HepG2 (cell line): ENCODE data around the gene B4GALT5. TPM values are rescaled to one million over a fixed set of nuclear protein-coding genes. Genes with fewer than 3 reads are reported as not detected.

Experiments used
- CCDC6 ChIP-seq: sonication (generic); formaldehyde crosslinking; IDR thresholded peaks from 2 replicates; pipeline ENCODE4 v1.8.1; 2022; ENCODE audit warnings: mild to moderate bottlenecking, missing genetic modification reagents, moderate library complexity
- GABPA ChIP-seq, 2 experiments: IDR thresholded peaks; 2 replicates each; pipeline ENCODE4 v1.6.1; 2011 to 2016; ENCODE audit warnings: low read depth in 2 of 2, low read length in 1 of 2, missing biosample characterization in 1 of 2, missing genetic modification characterization in 1 of 2
- NFIB ChIP-seq: sonication (generic); formaldehyde crosslinking; IDR thresholded peaks from 2 replicates; pipeline ENCODE4 v1.9.0; 2021; ENCODE audit warnings: missing genetic modification reagents, mild to moderate bottlenecking, borderline replicate concordance
- SOX5 ChIP-seq: IDR thresholded peaks from 2 replicates; pipeline ENCODE4 v1.6.1; 2016; ENCODE audit warnings: borderline replicate concordance
- ZNF451 ChIP-seq: sonication (generic); formaldehyde crosslinking; IDR thresholded peaks from 2 replicates; pipeline ENCODE4 v1.5.0; 2020; ENCODE audit warnings: mild to moderate bottlenecking, missing genetic modification reagents
- ZNF558 ChIP-seq: sonication (generic); formaldehyde crosslinking; IDR thresholded peaks from 2 replicates; pipeline ENCODE4 v1.9.0; 2022; ENCODE audit warnings: mild to moderate bottlenecking, missing genetic modification reagents, borderline replicate concordance
- ZNF670 ChIP-seq: sonication (generic); formaldehyde crosslinking; IDR thresholded peaks from 2 replicates; pipeline ENCODE4 v1.8.0; 2022; ENCODE audit warnings: mild to moderate bottlenecking, missing genetic modification reagents, borderline replicate concordance
- ZNF672 ChIP-seq: sonication (generic); formaldehyde crosslinking; IDR thresholded peaks from 2 replicates; pipeline ENCODE4 v1.8.1; 2022; ENCODE audit warnings: missing genetic modification reagents
- polyA plus RNA-seq, 8 experiments: library from polyadenylated mRNA; depleted of rRNA in 3 of 8; stranded (reverse) in 7 of 8; unstranded in 1 of 8; fragments of >200 nt; fragmentation: Illumina TruSeq in 4 of 8; extraction: Trizol in 4 of 8; gene quantifications; 2 replicates each; pipeline versions ENCODE4 v1.2.1 to v1.2.3, GENCODE V29; 2011 to 2016; ENCODE audit warnings: low read depth in 4 of 8, missing spikeins in 1 of 8, mixed read lengths in 1 of 8; ENCODE audit not compliant: insufficient read depth in 1 of 8
- total RNA-seq, 5 experiments: library from RNA; depleted of rRNA; stranded (reverse); fragments of >200 nt; fragmentation: Illumina TruSeq; extraction: Trizol; gene quantifications; 2 replicates each; pipeline ENCODE4 v1.2.3, GENCODE V29; 2016; ENCODE audit warnings: low read depth in 1 of 5
- TF ChIP-seq, protein P1 (sequence below): sonication (generic); formaldehyde crosslinking; IDR thresholded peaks from 2 replicates; pipeline ENCODE4 v1.5.1; 2020; ENCODE audit warnings: mild to moderate bottlenecking, missing genetic modification reagents
- TF ChIP-seq, protein P2 (sequence below): sonication (generic); formaldehyde crosslinking; IDR thresholded peaks from 2 replicates; pipeline ENCODE4 v1.5.0; 2020; ENCODE audit warnings: mild to moderate bottlenecking, missing genetic modification reagents, moderate library complexity
- TF ChIP-seq, protein P3 (sequence below): sonication (generic); formaldehyde crosslinking; IDR thresholded peaks from 2 replicates; pipeline ENCODE4 v1.4.0; 2020; ENCODE audit warnings: missing genetic modification reagents
- TF ChIP-seq, protein P4 (sequence below): sonication (generic); formaldehyde crosslinking; IDR thresholded peaks from 2 replicates; pipeline ENCODE4 v1.9.0; 2022; ENCODE audit warnings: low read depth, missing genetic modification reagents
- TF ChIP-seq, protein P5 (sequence below): sonication (generic); formaldehyde crosslinking; IDR thresholded peaks from 2 replicates; pipeline ENCODE4 v1.8.0; 2022; ENCODE audit warnings: missing genetic modification reagents, mild to moderate bottlenecking, inconsistent platforms, borderline replicate concordance

The B4GALT5 gene
- total and polyA plus RNA-seq, 2 of the 13 experiments (the other 11 are each of a cell fraction or from before 2014, with no cell fraction given) = 27.3 to 30.9 TPM

DNA sequence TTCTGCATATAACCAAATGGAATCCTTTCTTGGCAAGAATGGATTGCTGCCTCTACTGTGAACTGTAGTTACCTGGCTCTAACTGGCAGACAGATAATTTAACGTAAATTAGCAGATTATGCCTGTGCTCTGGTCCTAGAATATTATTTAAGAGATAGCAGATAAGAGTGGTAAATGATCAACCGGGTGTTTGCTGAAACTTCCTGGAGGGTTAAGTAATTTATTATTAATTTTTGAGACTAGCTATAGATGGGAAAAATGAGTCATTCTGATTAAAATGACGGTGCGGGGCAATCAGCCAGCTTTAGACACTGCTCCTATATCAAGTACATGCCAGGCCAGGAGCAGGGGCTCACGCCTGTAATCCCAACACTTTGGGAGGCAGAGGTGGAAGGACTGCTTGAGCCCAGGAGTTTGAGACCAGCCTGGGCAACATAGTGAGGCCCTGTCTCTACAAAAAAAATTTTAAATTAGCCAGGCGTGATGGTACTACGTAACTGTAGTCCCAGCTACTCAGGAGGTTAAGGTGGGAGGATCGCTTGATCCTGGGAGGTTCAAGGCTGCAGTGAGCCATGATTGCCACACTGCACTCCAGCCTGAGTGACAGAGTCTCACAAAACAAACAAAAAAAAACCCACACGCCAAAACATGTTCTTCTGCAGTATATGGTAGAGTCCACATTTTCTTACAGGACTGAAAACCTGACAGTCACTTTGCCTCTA lies 22.6 kb downstream of the B4GALT5 start (continued):
- TF ChIP-seq, protein P1, sequence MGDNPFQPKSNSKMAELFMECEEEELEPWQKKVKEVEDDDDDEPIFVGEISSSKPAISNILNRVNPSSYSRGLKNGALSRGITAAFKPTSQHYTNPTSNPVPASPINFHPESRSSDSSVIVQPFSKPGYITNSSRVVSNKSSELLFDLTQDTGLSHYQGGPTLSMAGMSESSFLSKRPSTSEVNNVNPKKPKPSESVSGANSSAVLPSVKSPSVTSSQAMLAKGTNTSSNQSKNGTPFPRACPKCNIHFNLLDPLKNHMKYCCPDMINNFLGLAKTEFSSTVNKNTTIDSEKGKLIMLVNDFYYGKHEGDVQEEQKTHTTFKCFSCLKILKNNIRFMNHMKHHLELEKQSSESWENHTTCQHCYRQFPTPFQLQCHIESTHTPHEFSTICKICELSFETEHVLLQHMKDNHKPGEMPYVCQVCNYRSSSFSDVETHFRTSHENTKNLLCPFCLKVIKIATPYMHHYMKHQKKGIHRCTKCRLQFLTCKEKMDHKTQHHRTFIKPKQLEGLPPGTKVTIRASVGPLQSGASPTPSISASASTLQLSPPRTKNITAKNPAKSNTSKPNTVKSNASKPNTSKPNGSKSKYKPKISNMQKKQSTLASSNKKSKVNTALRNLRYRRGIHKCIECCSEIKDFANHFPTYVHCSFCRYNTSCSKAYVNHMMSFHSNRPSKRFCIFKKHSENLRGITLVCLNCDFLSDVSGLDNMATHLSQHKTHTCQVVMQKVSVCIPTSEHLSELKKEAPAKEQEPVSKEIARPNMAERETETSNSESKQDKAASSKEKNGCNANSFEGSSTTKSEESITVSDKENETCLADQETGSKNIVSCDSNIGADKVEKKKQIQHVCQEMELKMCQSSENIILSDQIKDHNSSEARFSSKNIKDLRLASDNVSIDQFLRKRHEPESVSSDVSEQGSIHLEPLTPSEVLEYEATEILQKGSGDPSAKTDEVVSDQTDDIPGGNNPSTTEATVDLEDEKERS = peak; percentile 91
- TF ChIP-seq ZNF451 (CRISPR knock-in tag) (no peak), ZNF672 (no peak), ZNF670 (0 out of 2 replicates have a peak, but pooled peaks have one; percentile 63), GABPA (IDR thresholded peaks at IDR 0.05; ENCODE audit: low read depth, low read length) (no peak), GABPA (CRISPR knock-in tag; IDR thresholded peaks at IDR 0.05; ENCODE audit: low read depth) (peak; percentile 31; the same call in 1 of the 2 replicates), ZNF558 (no peak), SOX5 (peak; percentile 60; the same call in 1 of the 2 replicates), CCDC6 (CRISPR knock-in tag) (no peak), NFIB (CRISPR knock-in tag) (no peak)
- TF ChIP-seq, protein P2, sequence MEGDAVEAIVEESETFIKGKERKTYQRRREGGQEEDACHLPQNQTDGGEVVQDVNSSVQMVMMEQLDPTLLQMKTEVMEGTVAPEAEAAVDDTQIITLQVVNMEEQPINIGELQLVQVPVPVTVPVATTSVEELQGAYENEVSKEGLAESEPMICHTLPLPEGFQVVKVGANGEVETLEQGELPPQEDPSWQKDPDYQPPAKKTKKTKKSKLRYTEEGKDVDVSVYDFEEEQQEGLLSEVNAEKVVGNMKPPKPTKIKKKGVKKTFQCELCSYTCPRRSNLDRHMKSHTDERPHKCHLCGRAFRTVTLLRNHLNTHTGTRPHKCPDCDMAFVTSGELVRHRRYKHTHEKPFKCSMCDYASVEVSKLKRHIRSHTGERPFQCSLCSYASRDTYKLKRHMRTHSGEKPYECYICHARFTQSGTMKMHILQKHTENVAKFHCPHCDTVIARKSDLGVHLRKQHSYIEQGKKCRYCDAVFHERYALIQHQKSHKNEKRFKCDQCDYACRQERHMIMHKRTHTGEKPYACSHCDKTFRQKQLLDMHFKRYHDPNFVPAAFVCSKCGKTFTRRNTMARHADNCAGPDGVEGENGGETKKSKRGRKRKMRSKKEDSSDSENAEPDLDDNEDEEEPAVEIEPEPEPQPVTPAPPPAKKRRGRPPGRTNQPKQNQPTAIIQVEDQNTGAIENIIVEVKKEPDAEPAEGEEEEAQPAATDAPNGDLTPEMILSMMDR (CRISPR knock-in tag) = peak; percentile 17; the same call in 1 of the 2 replicates
- TF ChIP-seq, protein P3, sequence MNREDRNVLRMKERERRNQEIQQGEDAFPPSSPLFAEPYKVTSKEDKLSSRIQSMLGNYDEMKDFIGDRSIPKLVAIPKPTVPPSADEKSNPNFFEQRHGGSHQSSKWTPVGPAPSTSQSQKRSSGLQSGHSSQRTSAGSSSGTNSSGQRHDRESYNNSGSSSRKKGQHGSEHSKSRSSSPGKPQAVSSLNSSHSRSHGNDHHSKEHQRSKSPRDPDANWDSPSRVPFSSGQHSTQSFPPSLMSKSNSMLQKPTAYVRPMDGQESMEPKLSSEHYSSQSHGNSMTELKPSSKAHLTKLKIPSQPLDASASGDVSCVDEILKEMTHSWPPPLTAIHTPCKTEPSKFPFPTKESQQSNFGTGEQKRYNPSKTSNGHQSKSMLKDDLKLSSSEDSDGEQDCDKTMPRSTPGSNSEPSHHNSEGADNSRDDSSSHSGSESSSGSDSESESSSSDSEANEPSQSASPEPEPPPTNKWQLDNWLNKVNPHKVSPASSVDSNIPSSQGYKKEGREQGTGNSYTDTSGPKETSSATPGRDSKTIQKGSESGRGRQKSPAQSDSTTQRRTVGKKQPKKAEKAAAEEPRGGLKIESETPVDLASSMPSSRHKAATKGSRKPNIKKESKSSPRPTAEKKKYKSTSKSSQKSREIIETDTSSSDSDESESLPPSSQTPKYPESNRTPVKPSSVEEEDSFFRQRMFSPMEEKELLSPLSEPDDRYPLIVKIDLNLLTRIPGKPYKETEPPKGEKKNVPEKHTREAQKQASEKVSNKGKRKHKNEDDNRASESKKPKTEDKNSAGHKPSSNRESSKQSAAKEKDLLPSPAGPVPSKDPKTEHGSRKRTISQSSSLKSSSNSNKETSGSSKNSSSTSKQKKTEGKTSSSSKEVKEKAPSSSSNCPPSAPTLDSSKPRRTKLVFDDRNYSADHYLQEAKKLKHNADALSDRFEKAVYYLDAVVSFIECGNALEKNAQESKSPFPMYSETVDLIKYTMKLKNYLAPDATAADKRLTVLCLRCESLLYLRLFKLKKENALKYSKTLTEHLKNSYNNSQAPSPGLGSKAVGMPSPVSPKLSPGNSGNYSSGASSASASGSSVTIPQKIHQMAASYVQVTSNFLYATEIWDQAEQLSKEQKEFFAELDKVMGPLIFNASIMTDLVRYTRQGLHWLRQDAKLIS = no peak
- TF ChIP-seq, protein P4, sequence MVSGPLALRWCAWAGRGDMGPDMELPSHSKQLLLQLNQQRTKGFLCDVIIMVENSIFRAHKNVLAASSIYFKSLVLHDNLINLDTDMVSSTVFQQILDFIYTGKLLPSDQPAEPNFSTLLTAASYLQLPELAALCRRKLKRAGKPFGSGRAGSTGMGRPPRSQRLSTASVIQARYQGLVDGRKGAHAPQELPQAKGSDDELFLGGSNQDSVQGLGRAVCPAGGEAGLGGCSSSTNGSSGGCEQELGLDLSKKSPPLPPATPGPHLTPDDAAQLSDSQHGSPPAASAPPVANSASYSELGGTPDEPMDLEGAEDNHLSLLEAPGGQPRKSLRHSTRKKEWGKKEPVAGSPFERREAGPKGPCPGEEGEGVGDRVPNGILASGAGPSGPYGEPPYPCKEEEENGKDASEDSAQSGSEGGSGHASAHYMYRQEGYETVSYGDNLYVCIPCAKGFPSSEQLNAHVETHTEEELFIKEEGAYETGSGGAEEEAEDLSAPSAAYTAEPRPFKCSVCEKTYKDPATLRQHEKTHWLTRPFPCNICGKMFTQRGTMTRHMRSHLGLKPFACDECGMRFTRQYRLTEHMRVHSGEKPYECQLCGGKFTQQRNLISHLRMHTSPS (CRISPR knock-in tag) = 0 out of 2 replicates have a peak, but pooled peaks have one; percentile 59
- TF ChIP-seq, protein P5, sequence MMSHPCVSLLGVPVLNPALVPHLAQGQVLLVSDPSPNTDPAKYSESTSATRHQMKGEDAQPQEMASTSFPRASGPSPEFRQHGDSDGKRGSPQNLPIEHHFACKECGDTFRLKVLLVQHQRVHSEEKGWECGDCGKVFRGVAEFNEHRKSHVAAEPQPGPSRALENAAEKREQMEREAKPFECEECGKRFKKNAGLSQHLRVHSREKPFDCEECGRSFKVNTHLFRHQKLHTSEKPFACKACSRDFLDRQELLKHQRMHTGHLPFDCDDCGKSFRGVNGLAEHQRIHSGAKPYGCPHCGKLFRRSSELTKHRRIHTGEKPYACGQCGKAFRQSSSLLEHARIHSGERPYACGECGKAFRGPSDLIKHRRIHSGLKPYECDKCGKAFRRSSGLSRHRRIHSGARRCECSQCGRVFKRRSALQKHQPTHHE = peak; percentile 46; the same call in 1 of the 2 replicates
